HT1080 (cell line): Measurements from ENCODE around the gene DOLK. TPM values are rescaled to one million over a fixed set of nuclear protein-coding genes. Genes with fewer than 3 reads are reported as not detected.
"Not testable (repeated sequence)": the region's sequence is repeated elsewhere in the genome, so short reads cannot be mapped to it uniquely, and the experiment has no call there.

ENCODE experiments used
- DNase-seq: peaks from one replicate; pipeline ENCODE4 v3.0.0-alpha.2; 2015; ENCODE audit warnings: low read depth
- polyA plus RNA-seq, 2 experiments: library from polyadenylated mRNA; depleted of rRNA; stranded (reverse); fragments of >200 nt; gene quantifications; 2 replicates each; pipeline ENCODE4 v1.2.3, GENCODE V29; 2015
- total RNA-seq: library from RNA; depleted of rRNA; stranded (reverse); fragments of >200 nt; shearing (Covaris generic); gene quantifications from 2 replicates; pipeline ENCODE4 v1.2.3, GENCODE V29; 2014; rRNA removed

The DOLK gene
- total RNA-seq = 23.4 and 29.1 TPM in 2 replicates
- polyA plus RNA-seq (2015; cell fraction: cytosol; rRNA removed) = 13.2 and 14.0 TPM in 2 replicates
- 14.9 and 17.7 TPM in 2 replicates for polyA plus RNA-seq (2015; cell fraction: nucleus; rRNA removed)

DNA sequence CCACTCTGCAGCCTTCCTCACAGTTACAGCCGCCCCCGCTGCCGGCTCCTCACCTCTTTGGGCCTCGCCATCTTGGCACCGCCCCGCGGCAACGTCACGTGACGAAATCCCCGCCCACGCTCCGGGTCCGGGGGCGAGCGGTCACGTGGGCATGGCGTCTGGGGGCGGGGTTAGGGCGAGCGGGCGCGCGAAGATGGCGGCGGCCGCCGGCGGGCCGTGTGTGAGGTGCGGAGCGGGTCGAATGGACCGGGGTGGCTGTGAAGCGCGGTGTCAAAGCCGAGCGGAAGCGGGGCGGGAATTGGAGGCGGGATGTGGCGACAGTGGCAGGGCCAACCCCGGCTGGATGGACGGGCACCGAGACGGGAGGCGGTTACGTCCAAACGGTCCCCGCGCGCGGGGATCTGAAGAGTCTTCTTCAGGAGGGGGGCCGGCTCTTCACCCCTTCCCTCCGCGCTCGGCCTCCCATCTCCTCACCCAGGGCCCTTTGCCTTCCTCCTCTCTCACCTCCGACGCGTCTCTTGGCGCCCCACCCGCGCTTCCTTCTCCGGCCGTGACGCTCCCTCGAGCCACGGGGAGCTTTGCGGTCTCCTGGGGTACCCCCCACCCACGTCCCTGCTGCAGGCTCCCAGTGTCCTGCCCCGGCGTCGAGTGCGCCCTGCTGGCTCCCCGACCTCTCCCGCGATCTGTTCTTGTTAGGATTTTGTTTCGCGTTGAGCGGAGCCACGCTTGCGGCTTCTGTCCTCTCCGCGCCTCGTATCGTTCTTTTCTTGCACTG lies at the start of gene DOLK, which contains the start of gene NUP188:
Gene DOLK (minus strand): TSS at position 77 of the 775 bp plus-strand sequence. CDS start 300 bp downstream, outside the sequence.
Gene NUP188 (plus strand): TSS at position 173 of the 775 bp plus-strand sequence. CDS start 21 bp downstream, at position 194.
- peak; percentile 85 for DNase-seq

GRCh38 chr9:128995791-128996190 lies 48.4 kb upstream of the DOLK start:
- DNase-seq = no peak

GRCh38 chr9:128992995-128993394 lies 45.6 kb upstream of the DOLK start:
- DNase-seq = no peak

- DNase-seq = peak; percentile 72
Observed at GRCh38 chr9:128987805-128988204, 40.4 kb upstream of the DOLK start.

DNA sequence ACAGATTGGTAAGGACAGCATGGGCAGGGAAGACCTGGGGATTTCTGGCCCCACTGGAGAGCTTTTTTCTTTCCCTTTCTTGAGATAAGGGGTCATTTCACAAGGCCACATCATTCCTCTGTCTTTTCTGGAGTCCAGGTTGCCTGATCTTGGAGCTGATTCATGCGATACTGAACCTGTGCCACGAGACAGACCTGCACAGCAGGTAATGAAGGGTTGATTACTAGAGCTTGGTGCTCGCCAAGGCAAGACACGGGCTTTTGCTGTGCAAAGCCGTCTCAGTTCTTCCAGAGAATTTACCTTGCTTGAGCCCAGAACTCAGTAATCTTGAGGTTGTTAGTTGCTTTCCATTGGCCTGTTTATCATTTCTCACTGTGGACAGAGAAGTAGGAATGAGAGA lies 39.3 kb upstream of the DOLK start:
- DNase-seq = no peak

GRCh38 chr9:128983536-128983935 lies 36.1 kb upstream of the DOLK start:
- DNase-seq = no peak

DNA sequence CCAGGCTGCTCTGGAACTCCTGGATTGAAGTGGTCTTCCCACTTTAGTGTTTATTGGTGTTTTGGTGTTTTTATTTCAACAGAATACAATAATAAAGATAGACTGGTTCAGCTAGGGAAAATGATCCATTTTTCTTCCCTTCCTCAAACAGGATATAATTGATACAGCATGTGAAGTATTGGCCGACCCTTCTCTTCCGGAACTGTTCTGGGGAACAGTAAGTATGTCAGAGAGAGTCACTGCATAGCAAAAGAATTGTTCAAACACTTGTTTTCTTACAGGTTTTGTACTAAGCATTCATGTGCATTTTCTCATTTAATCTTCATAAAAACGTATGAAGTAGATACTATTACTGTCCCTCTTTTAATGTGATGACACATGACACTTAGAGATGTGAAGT lies 31.7 kb upstream of the DOLK start:
- no peak for DNase-seq

DNA sequence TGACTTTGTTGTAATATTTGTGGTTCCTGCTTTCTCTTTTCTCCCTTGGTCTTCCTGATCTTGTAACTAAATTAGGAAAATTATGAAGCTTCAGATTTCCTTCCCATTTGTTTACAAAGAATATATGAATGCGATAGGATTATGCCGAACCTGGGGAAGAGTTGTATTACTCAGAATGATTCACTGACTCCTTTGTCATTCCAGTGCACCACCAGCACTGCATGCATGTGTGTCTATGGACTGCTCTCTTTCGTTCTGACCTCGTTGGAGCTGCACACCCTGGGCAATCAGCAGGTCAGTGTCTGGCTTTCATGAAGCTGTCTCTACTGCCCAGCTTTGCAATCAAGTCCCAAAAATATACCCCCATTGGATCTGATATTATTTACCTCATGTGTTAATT lies 25.6 kb upstream of the DOLK start:
- peak; percentile 75 for DNase-seq

DNA sequence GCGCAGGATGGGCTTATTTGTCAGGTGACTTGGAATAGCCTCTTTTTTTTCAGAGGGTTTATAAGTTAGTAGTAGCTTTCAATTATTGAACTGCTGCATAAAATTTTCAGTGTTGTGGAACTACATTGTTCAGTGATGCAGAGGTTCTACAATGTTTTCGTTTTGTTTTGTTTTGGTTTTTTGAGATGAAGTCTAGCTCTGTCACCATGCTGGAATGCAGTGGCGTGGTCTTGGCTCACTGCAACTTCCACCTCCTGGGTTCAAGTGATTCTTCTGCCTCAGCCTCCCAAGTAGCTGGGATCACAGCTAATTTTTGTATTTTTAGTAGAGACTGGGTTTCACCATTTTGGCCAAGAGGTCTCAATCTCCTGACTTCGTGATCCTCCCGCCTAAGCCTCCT lies 22.1 kb upstream of the DOLK start:
- no peak for DNase-seq

- DNase-seq = not testable (repeated sequence)
Observed at GRCh38 chr9:128961403-128961802, 14.0 kb upstream of the DOLK start.

- no peak for DNase-seq
Observed at GRCh38 chr9:128947277-128947526, 201 bp downstream of the DOLK start.

DNA sequence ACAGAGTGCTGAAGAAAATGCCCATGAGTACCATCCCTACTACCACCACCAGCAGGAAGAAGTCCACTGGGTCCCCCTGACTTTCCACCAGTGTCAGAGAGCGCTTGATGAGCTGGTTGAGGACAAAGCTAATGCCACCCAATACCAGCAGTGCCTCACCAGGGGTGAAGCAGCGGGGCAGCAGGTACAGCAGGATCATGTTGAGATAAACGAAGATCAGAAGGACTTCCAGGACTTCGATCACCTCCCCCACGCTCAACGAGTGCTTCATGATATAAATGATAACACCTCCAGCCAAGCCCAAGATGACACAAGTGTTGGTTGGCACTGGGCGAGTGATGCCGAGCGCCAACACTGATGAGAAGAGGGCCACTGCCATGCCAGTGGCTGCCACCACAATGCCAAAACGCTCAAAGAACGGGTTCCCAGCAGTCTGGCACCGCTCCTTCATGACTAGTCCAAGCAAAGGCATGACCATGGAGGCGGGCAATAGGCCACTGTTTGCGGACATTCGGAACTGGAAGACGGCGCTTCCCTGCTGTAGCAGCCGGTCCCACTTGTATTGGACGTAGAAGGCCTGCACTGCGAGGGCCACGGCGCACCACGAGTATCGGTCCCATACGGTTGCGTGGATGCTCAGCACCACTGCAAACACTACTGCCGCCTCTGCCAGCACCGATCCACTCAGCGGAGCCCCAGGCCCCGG lies 679 bp downstream of the DOLK start:
- DNase-seq = no peak

DNA sequence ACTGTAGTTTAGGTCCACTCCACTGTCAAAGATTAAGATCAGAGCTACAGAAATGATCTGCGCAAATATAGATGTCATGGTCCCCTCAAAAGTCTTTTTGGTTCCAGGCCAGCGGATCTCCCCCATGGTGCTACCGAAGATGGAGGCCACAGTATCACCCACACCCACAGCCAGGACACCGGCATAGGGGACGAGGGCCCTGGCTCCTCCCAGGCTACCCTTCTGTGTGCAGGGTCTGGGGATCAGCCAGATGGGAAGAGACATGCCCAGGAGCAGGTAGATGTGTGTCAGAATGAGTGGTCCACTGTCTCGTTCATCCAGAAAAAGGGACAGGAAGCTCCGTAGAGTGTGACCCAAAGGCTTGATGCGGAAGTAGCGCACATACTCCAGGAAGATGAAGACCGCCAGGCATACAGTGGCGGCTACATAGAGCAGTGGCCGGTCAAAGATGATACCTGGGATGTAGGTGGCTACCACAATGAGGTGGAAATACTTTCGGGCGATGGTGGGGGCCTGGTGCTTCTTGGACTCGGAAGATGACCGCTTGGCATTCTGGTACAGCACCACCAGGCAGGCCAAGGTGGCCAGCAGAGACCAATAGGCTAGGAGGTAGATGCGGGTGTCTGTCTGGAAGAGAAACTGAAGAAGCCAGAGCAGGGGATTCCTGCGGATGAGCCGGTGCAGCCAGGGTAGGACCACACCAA lies 1.5 kb downstream of the DOLK start:
- DNase-seq = no peak

GRCh38 chr9:128944966-128945365 lies 2.4 kb downstream of the DOLK start:
- DNase-seq = not testable (repeated sequence)

DNA sequence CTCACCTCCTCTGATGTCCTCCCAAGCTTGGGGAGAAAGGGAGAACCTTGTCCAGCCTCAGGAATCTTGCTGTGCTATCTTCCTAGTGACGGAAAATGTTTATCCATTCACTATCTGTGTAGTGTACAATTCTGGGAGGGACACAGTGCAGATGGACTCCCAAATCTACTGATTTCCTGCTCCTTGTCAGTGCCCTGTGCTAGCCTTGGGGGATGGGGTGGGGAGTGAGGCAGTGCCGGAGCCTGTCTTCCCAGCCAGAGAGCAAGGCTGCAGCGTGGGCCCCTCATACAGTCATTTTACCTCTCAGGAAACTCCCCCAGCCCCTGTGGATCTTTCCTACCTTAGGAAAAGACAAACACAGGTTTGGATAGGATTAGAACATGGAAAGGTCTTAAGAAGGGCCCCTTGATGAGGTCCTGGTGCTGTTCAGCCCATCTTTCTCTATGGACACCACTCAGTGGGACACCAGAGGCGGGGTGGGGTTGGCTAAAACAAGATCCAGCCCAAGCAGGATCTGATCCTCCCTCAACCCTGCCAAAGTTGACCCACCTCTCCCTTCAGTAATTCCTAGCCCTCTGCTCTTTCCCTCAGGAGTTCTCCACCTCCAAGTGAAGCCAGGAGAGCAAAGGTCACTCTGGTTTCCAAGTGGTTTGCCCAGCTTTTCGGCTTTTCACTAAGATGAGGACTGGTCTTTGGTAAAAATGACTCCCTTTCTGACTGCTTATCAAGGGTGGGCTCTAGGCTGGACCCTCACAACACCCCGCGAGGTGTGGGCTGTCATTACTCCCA lies 3.4 kb downstream of the DOLK start:
- DNase-seq = no peak

GRCh38 chr9:128940946-128941755 lies 6.3 kb downstream of the DOLK start:
- DNase-seq = no peak

DNA sequence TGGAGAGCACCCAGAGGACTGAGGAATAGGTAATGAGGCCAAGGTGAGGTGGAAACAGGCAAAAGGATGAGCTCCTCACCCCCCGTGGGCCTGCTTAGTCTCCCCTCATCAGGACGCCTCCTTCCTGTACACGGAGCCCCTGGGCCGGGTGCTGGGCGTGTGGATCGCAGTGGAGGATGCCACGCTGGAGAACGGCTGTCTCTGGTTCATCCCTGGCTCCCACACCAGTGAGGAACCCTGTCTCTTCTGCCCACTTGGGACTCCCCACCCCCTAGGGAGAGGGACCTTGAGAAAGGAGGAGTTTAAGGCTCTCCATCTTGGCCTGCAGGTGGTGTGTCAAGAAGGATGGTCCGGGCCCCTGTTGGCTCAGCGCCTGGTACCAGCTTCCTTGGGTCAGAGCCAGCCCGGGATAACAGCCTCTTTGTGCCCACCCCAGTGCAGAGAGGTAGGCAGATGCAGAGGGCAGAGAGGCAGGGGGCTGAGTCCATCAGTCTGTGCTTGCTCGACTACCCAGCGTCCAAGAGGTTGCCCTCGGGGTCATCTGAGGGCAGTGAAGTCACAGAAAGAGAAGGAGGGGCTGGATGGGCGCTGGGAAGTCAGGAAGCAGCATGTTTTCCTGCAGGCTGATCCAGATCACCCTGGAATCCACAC lies 7.0 kb downstream of the DOLK start:
- DNase-seq = no peak

- no peak for DNase-seq
Observed at GRCh38 chr9:128937310-128938165, 9.9 kb downstream of the DOLK start.
